A549 treated with DMSO at 1 μM for 4 hours (cell line): Measurements from ENCODE around the gene MRPL22. TPM values are rescaled to one million over a fixed set of nuclear protein-coding genes. Genes with fewer than 3 reads are reported as not detected.

Source experiments
- total RNA-seq: library from RNA; stranded (reverse); fragments of 200-300 nt; extraction: Qiagen RNA extraction; gene quantifications from 5 replicates; pipeline ENCODE4 v1.2.3, GENCODE V29; 2022; ENCODE audit warnings: low read depth

MRPL22 gene
- 47.3 to 63.0 TPM (median 60.1 TPM) in 5 replicates for total RNA-seq

DNA sequence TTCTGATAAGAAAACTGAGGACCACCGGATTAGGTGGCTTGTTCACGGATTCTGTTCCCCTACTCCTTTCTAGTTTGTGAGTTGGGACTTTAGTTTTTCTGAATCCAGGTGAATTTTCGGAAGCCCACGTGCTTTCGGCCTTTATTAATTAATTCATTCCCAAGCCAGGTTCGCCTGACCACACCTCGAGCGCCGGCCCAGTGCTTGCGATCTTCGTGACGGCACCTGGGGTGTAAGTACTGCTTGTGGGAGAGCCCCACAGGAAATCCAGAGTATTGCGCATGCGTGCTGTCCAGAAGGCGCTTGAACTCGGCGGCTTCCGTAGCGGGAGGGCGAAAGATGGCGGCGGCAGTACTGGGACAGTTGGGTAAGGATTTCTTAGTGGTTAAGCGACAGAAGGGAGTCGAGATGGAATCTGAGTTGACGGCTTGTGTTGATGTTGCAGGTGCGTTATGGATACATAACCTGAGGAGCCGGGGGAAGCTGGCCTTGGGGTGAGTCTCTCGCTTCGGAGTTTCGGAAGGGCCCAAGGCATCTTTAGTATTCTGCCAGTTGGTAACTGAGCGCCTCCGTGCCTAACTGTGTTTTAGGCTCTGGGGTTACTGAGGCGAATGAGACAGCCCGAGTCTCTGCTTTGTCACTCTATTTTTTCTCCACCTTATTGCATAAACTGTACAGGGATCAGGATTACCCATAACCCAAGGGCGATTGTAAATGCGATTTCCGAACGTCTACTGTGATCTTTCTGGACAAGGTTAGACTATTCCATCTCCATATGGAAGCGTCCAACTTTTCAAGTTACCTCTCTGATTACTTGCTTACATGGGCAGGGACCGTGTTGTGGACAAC is at the start of gene MRPL22:
Gene MRPL22 (plus strand): TSS at position 302 of the 849 bp plus-strand sequence. CDS start 38 bp downstream, at position 340.

DNA sequence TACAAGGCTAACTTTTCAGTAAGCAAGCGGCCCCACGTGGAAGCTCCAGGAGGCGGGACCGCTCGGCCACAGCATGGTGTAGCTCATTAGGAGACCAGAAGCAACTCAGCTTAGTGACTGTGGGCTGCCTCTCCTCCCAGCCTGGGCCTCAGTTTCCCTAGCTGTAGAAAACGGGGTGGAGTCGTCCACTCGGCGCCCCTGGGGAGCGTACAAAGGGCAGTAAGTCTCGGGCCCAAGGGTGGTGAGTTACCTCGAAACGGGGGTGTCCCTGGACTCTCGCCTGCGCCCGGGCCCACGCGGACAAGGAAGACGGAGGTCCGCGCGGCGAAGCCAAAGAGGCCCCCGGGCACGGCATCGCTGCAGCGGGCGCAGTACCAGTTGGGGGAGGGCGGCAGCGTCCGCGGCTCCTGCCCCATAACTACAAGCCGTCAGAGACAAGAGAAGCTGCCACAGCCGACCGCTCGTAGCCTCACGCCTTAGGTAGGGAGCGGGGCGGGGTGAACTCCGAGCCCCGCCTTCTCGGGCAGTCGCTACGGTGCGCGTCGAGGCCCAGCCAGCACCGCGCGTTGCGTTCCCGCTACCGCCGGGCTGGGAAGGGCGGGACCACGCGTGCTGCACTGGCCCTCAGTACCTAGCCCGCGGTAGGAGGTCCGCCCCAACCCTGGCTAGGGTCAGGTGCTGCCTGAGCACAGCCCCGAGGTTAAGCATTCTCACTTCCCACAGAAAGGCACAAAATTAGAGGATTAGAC is 3.0 kb upstream of the MRPL22 start, which contains the start of gene GEMIN5:
Gene GEMIN5 (minus strand): TSS at position 494 of the 749 bp plus-strand sequence. CDS start 78 bp downstream, at position 416.

DNA sequence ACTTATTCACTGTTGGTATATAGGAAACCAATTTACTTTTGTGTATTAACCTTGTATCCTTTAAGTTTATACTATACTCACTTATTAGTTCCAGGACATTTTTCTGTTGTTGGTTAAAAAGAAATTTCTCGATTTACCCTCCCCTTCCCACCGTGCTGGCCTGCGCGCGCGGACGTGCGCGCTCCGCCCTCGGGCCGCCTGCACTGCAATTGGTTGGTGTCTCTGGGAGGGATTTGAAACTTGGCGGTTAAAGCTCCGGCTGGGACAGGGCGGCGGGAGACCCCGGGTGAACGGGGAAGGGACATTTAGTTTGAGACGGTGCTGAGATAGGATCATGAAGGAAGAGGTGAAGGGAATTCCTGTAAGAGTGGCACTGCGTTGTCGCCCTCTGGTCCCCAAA is 72.7 kb downstream of the MRPL22 start, which contains the start of gene KIF4B:
Gene KIF4B (plus strand): TSS at position 230 of the 400 bp plus-strand sequence. CDS start 105 bp downstream, at position 335.

Other genes with a start within 250 kb of the MRPL22 start
- 136 to 159 TPM (median 147 TPM) in 5 replicates for gene LARP1, start 185.7 kb upstream of the MRPL22 start, total RNA-seq
- 0.07 to 0.13 TPM (median 0.10 TPM) in 5 replicates for gene FAXDC2, start 90.5 kb upstream of the MRPL22 start, total RNA-seq
- 34.0 to 40.2 TPM (median 38.5 TPM) in 5 replicates for gene CNOT8, start 82.4 kb upstream of the MRPL22 start, total RNA-seq
- gene GEMIN5, start 2.9 kb upstream of the MRPL22 start, total RNA-seq: 26.8 to 30.2 TPM (median 28.3 TPM) in 5 replicates
- 0.03 to 0.05 TPM (median 0.04 TPM) in 3 of 5 replicates, not detected in the others for gene KIF4B, start 72.7 kb downstream of the MRPL22 start, total RNA-seq